HS-27A (cell line): ENCODE measurements around the gene CST3.

ENCODE experiments used
- DNase-seq: peaks from one replicate; pipeline ENCODE4 v3.0.0-alpha.2; 2012; ENCODE audit warnings: low read depth, missing footprints

Gene CST3

DNA sequence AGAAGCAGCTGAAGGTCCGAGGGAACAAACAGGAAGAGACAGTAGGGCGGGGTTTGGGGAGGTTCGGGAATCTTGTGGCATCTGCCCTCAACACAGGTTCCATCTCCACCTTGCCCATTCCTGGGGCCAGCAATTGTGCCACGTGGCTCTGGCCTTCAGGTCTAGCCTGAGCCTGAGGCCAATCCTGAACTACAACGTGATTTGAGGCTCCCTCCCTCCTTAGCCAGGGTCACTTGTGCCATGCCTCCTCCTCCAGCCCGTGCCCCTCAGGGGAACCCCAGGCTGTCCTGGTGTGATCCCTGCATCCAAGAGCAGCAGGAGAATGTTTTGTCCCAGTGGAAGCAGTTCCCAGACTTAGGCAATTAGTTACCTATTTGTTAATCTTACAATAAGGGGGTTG, 35.1 kb downstream of the CST3 start:
- no peak for DNase-seq

DNA sequence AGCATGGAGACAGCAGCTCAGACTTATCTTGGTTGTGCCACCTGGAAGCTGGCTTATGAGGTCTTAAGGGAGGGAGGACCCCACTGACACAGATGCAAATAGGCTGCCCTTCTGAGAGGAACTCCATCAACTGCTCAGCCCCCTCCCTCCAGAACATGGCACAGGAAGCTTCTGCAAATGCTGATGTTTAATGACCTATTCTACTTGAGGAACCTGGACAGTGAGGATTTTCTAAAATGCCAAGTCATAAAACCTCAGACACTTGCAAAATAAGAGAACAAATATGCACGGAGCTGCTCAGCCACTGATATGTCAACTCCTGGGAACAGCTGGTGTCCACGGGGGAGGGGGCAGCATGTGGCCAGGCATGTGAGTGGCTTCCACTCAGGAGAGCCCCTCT, 35.5 kb downstream of the CST3 start:
- no peak for DNase-seq

DNA sequence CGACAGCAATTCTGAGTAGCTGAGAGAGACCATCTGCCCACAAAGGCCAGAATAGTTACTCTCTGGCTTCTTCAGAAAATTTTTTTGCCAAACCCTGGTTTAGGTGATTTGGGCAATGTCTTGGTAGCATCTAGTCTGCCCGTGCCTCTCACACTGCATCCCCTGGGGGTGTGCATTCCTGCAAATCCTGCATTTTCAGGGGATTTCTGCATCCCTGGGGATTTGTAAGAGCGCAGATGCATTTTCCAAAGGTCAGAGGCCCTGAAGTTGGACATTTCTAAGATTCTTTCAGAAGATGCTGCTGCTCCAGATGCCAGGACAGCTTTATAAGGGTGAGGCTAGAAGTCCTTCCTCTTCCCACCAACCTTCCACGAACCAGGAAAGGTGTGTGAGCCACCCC, 36.0 kb downstream of the CST3 start:
- DNase-seq = no peak

- no peak for DNase-seq
Observed at GRCh38 chr20:23598481-23598880, 39.3 kb downstream of the CST3 start.

- DNase-seq = no peak
Observed at GRCh38 chr20:23596579-23597250, 41.0 kb downstream of the CST3 start.

DNA sequence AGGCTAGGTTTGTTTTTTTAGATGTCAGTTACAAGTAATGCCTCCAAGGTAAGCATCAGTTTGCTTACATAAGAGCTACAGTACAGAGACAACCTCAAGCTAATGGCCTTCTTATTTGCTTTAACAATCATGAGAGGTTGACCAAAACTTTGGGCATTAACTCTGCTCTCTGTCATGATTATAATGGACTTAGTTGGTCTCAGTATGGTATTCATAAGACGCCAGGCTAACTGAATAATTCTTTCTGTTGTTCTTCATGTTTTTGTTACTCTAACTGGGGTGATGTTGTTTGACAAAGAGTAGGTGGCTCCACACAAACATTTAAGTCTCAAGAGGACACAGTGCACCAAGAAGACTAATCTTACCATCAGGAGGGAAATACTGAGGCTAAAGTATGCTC, 41.8 kb downstream of the CST3 start:
- DNase-seq = no peak

- DNase-seq = no peak
Observed at GRCh38 chr20:23588434-23589403, 49.0 kb downstream of the CST3 start.

GRCh38 chr20:23587631-23588030, 50.1 kb downstream of the CST3 start:
- DNase-seq = no peak

- no peak for DNase-seq
Observed at GRCh38 chr20:23586735-23587525, 50.8 kb downstream of the CST3 start.

GRCh38 chr20:23585808-23586734, 51.7 kb downstream of the CST3 start:
- no peak for DNase-seq

- no peak for DNase-seq
Observed at GRCh38 chr20:23585449-23585807, 52.3 kb downstream of the CST3 start.

- no peak for DNase-seq
Observed at GRCh38 chr20:23584434-23585199, 53.1 kb downstream of the CST3 start.
